Smooth muscle cell (in vitro differentiated cells): Measurements from ENCODE around the gene FLACC1. TPM values are rescaled to one million over a fixed set of nuclear protein-coding genes. Genes with fewer than 3 reads are reported as not detected.
"Not testable (repeated sequence)": the region's sequence is repeated elsewhere in the genome, so short reads cannot be mapped to it uniquely, and the experiment has no call there.

ENCODE experiments used
- DNase-seq: peaks from one replicate; lab custom pipeline; 2025; ENCODE audit not compliant: unreplicated experiment; lab: John Stamatoyannopoulos, UW
- H2AFZ ChIP-seq: fragments of 200-600 bp; sonication (generic); 2 replicates; pipeline ENCODE4 v1.6.0; 2016; ENCODE audit warnings: antibody characterized with exemption, low read depth, mild to moderate bottlenecking
- H3F3A ChIP-seq: fragments of 200-600 bp; sonication (generic); 2 replicates; pipeline ENCODE4 v1.6.0; 2017; ENCODE audit warnings: antibody characterized with exemption, low read depth
- H3K27ac ChIP-seq: fragments of 200-600 bp; sonication (generic); 2 replicates; pipeline ENCODE4 v1.5.1; 2016; ENCODE audit warnings: low read depth, mild to moderate bottlenecking
- H3K27me3 ChIP-seq: fragments of 200-600 bp; sonication (generic); 2 replicates; pipeline ENCODE4 v1.6.1; 2016; ENCODE audit warnings: low read depth, mild to moderate bottlenecking
- H3K36me3 ChIP-seq: fragments of 200-600 bp; sonication (generic); 2 replicates; pipeline ENCODE4 v1.5.1; 2016; ENCODE audit warnings: low read depth
- H3K4me1 ChIP-seq: fragments of 200-600 bp; sonication (generic); 2 replicates; pipeline ENCODE4 v1.5.1; 2016; ENCODE audit warnings: low read depth
- H3K4me2 ChIP-seq: fragments of 200-600 bp; sonication (generic); 2 replicates; pipeline ENCODE4 v1.6.0; 2016; ENCODE audit warnings: mild to moderate bottlenecking
- H3K4me3 ChIP-seq: fragments of 200-600 bp; sonication (generic); 2 replicates; pipeline ENCODE4 v1.5.1; 2016; ENCODE audit warnings: mild to moderate bottlenecking
- H3K79me2 ChIP-seq: fragments of 200-600 bp; sonication (generic); 2 replicates; pipeline ENCODE4 v1.6.0; 2016; ENCODE audit warnings: low read depth, mild to moderate bottlenecking
- H3K9ac ChIP-seq: fragments of 200-600 bp; sonication (generic); 2 replicates; pipeline ENCODE4 v1.6.0; 2016; ENCODE audit warnings: low read depth
- H3K9me3 ChIP-seq: fragments of 200-600 bp; sonication (generic); replicated peaks from 2 replicates; pipeline ENCODE4 v1.5.1; 2016; ENCODE audit warnings: low read depth
- H4K20me1 ChIP-seq: fragments of 200-600 bp; sonication (generic); 2 replicates; pipeline ENCODE4 v1.6.0; 2016; ENCODE audit warnings: low read depth
- WGBS: methylation state at CpG from one replicate; pipeline ENCODE4 v1.1.7; 2016; ENCODE audit warnings: low lambda C conversion rate; 5-methylcytosine and 5-hydroxymethylcytosine counted together
- polyA plus RNA-seq: library from polyadenylated mRNA; unstranded; fragments of >200 nt; fragmentation: Nextera tagmentation; extraction: Ambion mirVana; gene quantifications from 2 replicates; pipeline ENCODE4 v1.2.1, GENCODE V29; 2016
- total RNA-seq: library from RNA; depleted of rRNA; stranded (reverse); fragments of >200 nt; gene quantifications from 2 replicates; pipeline ENCODE4 v1.2.3, GENCODE V29; 2014
- TF ChIP-seq, protein P1 (sequence below): fragments of 200-600 bp; sonication (generic); IDR thresholded peaks from 2 replicates; pipeline ENCODE4 v1.5.1; 2017; ENCODE audit warnings: borderline replicate concordance, mild to moderate bottlenecking, antibody characterized with exemption; ENCODE audit not compliant: insufficient read depth, poor library complexity, severe bottlenecking

Gene FLACC1
- total and polyA plus RNA-seq, 2 experiments from 2014 or later = 0.76 TPM; not detected in 1

DNA sequence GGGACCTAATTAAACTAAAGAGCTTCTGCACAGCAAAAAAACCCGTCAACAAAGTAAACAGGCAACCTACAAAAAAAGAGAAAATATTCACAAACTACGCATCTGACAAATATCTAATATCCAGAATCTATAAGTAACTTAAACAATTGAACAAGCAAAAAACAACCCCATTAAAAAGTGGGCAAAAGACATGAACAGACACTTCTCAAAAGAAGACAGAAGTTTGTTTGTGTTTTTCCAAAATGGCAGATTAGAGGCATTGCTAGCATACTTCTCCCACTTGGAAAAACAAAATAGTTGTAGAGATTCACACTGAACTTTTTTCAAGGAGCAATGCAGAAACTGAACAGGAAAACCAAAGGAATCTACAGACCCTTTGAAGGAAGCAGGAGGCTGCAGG, 37.6 kb downstream of the FLACC1 start:
- peaks cover 4% of the 10 kb centered on the region for H3K9me3 ChIP-seq
- H4K20me1 ChIP-seq = no peaks in the 10 kb centered on the region
- no peak overlapping the region for H3K27ac ChIP-seq
- no peaks in the 10 kb centered on the region for H3K79me2 ChIP-seq
- no peaks in the 10 kb centered on the region for H3K27me3 ChIP-seq
- no peak overlapping the region for H2AFZ ChIP-seq
- H3K4me2 ChIP-seq = no peak overlapping the region
- no peaks in the 10 kb centered on the region for H3F3A ChIP-seq
- TF ChIP-seq, protein P1, sequence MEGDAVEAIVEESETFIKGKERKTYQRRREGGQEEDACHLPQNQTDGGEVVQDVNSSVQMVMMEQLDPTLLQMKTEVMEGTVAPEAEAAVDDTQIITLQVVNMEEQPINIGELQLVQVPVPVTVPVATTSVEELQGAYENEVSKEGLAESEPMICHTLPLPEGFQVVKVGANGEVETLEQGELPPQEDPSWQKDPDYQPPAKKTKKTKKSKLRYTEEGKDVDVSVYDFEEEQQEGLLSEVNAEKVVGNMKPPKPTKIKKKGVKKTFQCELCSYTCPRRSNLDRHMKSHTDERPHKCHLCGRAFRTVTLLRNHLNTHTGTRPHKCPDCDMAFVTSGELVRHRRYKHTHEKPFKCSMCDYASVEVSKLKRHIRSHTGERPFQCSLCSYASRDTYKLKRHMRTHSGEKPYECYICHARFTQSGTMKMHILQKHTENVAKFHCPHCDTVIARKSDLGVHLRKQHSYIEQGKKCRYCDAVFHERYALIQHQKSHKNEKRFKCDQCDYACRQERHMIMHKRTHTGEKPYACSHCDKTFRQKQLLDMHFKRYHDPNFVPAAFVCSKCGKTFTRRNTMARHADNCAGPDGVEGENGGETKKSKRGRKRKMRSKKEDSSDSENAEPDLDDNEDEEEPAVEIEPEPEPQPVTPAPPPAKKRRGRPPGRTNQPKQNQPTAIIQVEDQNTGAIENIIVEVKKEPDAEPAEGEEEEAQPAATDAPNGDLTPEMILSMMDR = no peak
- H3K9ac ChIP-seq = no peak overlapping the region
- 57% methylated on average over 2 of the region's 2 CpGs for WGBS
- no peak overlapping the region for H3K4me3 ChIP-seq
- no peak for DNase-seq
- H3K36me3 ChIP-seq = no peaks in the 10 kb centered on the region
- H3K4me1 ChIP-seq = no peaks in the 10 kb centered on the region

DNA sequence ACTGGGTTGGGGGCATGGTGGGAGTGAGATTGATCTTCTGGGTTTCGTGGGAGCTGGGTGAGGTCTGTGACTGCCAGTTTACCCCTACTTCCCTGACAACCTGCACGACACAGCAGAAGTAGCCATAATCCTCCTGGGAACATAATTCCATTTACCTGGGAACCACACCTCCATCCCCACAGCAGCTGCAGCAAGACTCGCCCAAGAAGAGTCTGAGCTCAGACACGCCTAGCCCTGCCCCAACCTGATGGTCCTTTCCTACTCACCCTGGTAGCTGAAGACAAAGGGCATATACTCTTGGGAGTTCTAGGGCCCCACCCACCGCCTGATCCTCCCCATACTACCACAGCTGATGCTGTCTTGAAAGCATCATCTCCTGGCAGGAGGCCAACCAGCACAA, 43.8 kb downstream of the FLACC1 start:
- 92% methylated on average over 5 of the region's 5 CpGs for WGBS
- TF ChIP-seq, protein P1 = no peak

DNA sequence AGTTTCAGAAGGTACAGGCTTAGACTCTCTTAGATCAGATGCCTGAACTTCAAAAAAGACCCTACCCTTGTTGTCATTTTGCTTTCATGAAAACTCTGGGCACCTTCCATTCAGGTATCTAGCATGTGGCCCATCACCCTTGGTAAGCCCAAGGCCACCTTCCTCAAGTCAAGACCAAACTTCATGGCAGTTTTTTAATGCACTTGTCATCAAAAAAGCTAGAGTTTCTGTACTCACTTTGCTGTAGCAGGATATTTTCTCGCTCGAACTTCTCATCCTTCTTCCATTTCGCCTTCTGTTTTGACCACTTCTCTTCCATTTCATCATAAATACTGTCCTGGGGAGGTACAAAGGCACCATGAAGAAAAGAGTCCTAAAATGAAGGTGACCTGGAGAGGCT, 48.2 kb downstream of the FLACC1 start:
- Histone ChIP-seq H3K27ac (no peak overlapping the region), H3K4me3 (no peak overlapping the region), H4K20me1 (no peaks in the 10 kb centered on the region), H3K4me2 (no peak overlapping the region), H3K4me1 (no peaks in the 10 kb centered on the region), H3F3A (no peaks in the 10 kb centered on the region), H3K27me3 (no peaks in the 10 kb centered on the region), H3K9ac (no peak overlapping the region), H3K9me3 (peaks cover 5% of the 10 kb centered on the region), H3K36me3 (no peaks in the 10 kb centered on the region), H2AFZ (no peak overlapping the region), H3K79me2 (no peaks in the 10 kb centered on the region)
- TF ChIP-seq, protein P1 = no peak
- WGBS = 96% methylated on average over 3 of the region's 3 CpGs
- no peak for DNase-seq

More for the DNA sequence above, 43.8 kb downstream of the FLACC1 start:
- Histone ChIP-seq H3K4me2 (no peak overlapping the region), H3K27ac (no peak overlapping the region), H2AFZ (no peak overlapping the region), H3K4me1 (no peaks in the 10 kb centered on the region), H3K9ac (no peak overlapping the region), H3K36me3 (no peaks in the 10 kb centered on the region), H3F3A (no peaks in the 10 kb centered on the region), H4K20me1 (no peaks in the 10 kb centered on the region), H3K9me3 (no peaks in the 10 kb centered on the region), H3K4me3 (no peak overlapping the region), H3K27me3 (no peaks in the 10 kb centered on the region), H3K79me2 (no peaks in the 10 kb centered on the region)
- no peak for DNase-seq

DNA sequence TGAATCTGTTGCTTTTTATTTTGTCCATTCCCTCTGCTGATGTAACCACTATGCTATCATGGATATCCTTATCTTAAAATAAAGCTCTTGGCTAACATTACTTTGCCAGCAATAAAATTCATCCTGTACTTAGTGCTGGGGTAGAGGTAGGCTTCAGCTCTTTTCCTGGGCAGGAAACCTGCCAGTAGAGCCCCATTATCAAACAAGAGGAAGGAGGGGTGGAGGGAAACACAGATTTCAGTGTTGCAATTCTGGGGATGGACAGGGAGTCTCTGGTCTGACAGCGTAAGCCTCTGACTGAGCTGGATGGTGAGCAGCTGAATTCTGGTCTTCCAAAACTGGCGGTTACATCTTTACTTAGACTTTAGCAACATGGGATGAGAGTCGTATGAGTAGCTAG, 49.3 kb downstream of the FLACC1 start:
- Histone ChIP-seq H4K20me1 (no peaks in the 10 kb centered on the region), H3K4me1 (no peaks in the 10 kb centered on the region), H3K27ac (no peak overlapping the region), H3K4me3 (no peak overlapping the region), H3K27me3 (no peaks in the 10 kb centered on the region), H3F3A (no peaks in the 10 kb centered on the region), H3K79me2 (no peaks in the 10 kb centered on the region), H3K4me2 (no peak overlapping the region), H3K36me3 (no peaks in the 10 kb centered on the region), H3K9me3 (peaks cover 5% of the 10 kb centered on the region), H3K9ac (no peak overlapping the region), H2AFZ (no peak overlapping the region)
- TF ChIP-seq, protein P1 = no peak
- WGBS = 94% methylated on average over 3 of the region's 3 CpGs
- DNase-seq = no peak

DNA sequence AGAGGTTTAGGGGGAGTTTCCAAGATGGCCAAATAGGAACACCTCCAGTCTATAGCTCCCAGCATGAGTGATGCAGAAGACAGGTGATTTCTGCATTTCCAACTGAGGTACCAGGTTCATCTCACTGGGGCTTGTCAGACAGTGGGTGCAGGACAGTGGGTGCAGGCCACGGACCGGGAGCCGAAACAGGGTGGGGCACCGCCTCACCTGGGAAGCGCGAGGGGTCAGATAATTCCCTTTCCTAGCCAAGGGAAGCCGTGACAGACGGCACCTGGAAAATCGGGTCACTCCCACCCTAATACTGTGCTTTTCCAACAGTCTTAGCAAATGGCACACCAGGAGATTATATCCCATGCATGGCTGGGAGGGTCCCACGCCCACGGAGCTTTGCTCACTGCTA, 57.2 kb downstream of the FLACC1 start:
- H2AFZ ChIP-seq, DNase-seq, H3K4me2 ChIP-seq, H3K9ac ChIP-seq, H3K9me3 ChIP-seq, H3F3A ChIP-seq, H3K27me3 ChIP-seq, H3K4me1 ChIP-seq, H3K27ac ChIP-seq, H3K79me2 ChIP-seq, H3K4me3 ChIP-seq, H4K20me1 ChIP-seq, H3K36me3 ChIP-seq: not testable (repeated sequence)
- WGBS = 96% methylated on average over 11 of the region's 11 CpGs
